ENCODE results near the gene ZNF579. TPM values are rescaled to one million over a fixed set of nuclear protein-coding genes. Genes with fewer than 3 reads are reported as not detected.

ZNF579 gene
- total RNA-seq, 2 experiments from 2014 or later: 6.7 to 7.1 TPM

- ATAC-seq (ENCODE audit: poor library complexity) (no peak), DNase-seq (peak in 1 of 14 experiments; percentile 22)
- Histone ChIP-seq H3K4me3 (ENCODE audit: low read length) (no peak overlapping the region), H3K9me3 (ENCODE audit: control insufficient read depth in 1 of 2, insufficient read depth in 1 of 2, low read length in 2 of 2) (no peaks in the 10 kb centered on the region), H3K36me3 (ENCODE audit: insufficient read depth, low read length) (peaks cover 29% of the 10 kb centered on the region), H3K4me1 (ENCODE audit: insufficient read depth, low read length) (peaks cover 8% of the 10 kb centered on the region), H3K27me3 (ENCODE audit: control insufficient read depth in 1 of 2, insufficient read depth in 2 of 2, low read length in 2 of 2) (no peaks in the 10 kb centered on the region), H3K27ac (ENCODE audit: low read depth in 1 of 2, low read length in 2 of 2) (no peak overlapping the region)
- POLR2A ChIA-PET: no interaction called here
- TF ChIP-seq CTCF (IDR thresholded peaks at IDR 0.05): no peak
- peaks cover 14% of the 10 kb centered on the region for H3K4me1 Mint-ChIP-seq (ENCODE audit: low read depth)
- H3K4me3 Mint-ChIP-seq: no peak overlapping the region
- intact Hi-C loops (cut with DNase I, micrococcal nuclease): no loop called here
- no peaks in the 10 kb centered on the region for H3K27me3 Mint-ChIP-seq
- CTCF ChIA-PET: no interaction called here
- peaks cover 33% of the 10 kb centered on the region for H3K36me3 Mint-ChIP-seq (ENCODE audit: low read depth)
- no peak overlapping the region for H3K27ac Mint-ChIP-seq
- H3K9me3 Mint-ChIP-seq: no peaks in the 10 kb centered on the region
These were observed 11.9 kb upstream of the ZNF579 start for GRCh38 chr19:55592391-55593090.

GRCh38 chr19:55591555-55591954, 10.9 kb upstream of the ZNF579 start:
- POLR2A ChIA-PET: no interaction called here
- Mint-ChIP-seq H3K9me3 (no peaks in the 10 kb centered on the region), H3K27ac (no peak overlapping the region), H3K36me3 (ENCODE audit: low read depth) (peaks cover 25% of the 10 kb centered on the region), H3K27me3 (no peaks in the 10 kb centered on the region), H3K4me3 (no peak overlapping the region), H3K4me1 (ENCODE audit: low read depth) (peaks cover 24% of the 10 kb centered on the region)
- Histone ChIP-seq H3K36me3 (ENCODE audit: insufficient read depth, low read length) (peaks cover 27% of the 10 kb centered on the region), H3K27me3 (ENCODE audit: control insufficient read depth in 1 of 2, insufficient read depth in 2 of 2, low read length in 2 of 2) (no peaks in the 10 kb centered on the region), H3K9me3 (ENCODE audit: control insufficient read depth in 1 of 2, insufficient read depth in 1 of 2, low read length in 2 of 2) (no peaks in the 10 kb centered on the region), H3K27ac (ENCODE audit: low read depth in 1 of 2, low read length in 2 of 2) (no peak overlapping the region), H3K4me1 (ENCODE audit: insufficient read depth, low read length) (peaks cover 18% of the 10 kb centered on the region), H3K4me3 (ENCODE audit: low read length) (no peak overlapping the region)
- peak in 1 of 14 experiments; percentile 2 for DNase-seq
- TF ChIP-seq CTCF (IDR thresholded peaks at IDR 0.05): no peak
- intact Hi-C loops (cut with DNase I, micrococcal nuclease): no loop called here
- no peak for ATAC-seq (ENCODE audit: poor library complexity)
- CTCF ChIA-PET: no interaction called here

- Histone ChIP-seq H3K27ac (ENCODE audit: low read depth in 1 of 2, low read length in 2 of 2) (no peak overlapping the region), H3K4me3 (ENCODE audit: low read length) (no peak overlapping the region), H3K4me1 (ENCODE audit: insufficient read depth, low read length) (peaks cover 28% of the 10 kb centered on the region), H3K9me3 (ENCODE audit: control insufficient read depth in 1 of 2, insufficient read depth in 1 of 2, low read length in 2 of 2) (no peaks in the 10 kb centered on the region), H3K36me3 (ENCODE audit: insufficient read depth, low read length) (peaks cover 19% of the 10 kb centered on the region), H3K27me3 (ENCODE audit: control insufficient read depth in 1 of 2, insufficient read depth in 2 of 2, low read length in 2 of 2) (no peaks in the 10 kb centered on the region)
- Mint-ChIP-seq H3K4me1 (ENCODE audit: low read depth) (peaks cover 33% of the 10 kb centered on the region), H3K4me3 (no peak overlapping the region), H3K27ac (no peak overlapping the region), H3K27me3 (no peaks in the 10 kb centered on the region), H3K9me3 (no peaks in the 10 kb centered on the region), H3K36me3 (ENCODE audit: low read depth) (peaks cover 16% of the 10 kb centered on the region)
- ATAC-seq (ENCODE audit: poor library complexity) (no peak), DNase-seq (no peak)
- CTCF ChIA-PET: no interaction called here
- intact Hi-C loops (cut with DNase I, micrococcal nuclease): no loop called here
- TF ChIP-seq CTCF (IDR thresholded peaks at IDR 0.05): no peak
- POLR2A ChIA-PET: no interaction called here
These were observed 10.0 kb upstream of the ZNF579 start for GRCh38 chr19:55590617-55591016.

Data from CD4-positive, alpha-beta T cell (primary cell).